Endodermal cell (in vitro differentiated cells): ENCODE data around the gene GATAD2A. TPM values are rescaled to one million over a fixed set of nuclear protein-coding genes. Genes with fewer than 3 reads are reported as not detected.

Source experiments
- DNase-seq: peaks from one replicate; pipeline ENCODE4 v3.0.0-alpha.2; 2017
- H3K27ac ChIP-seq: 2 replicates; pipeline ENCODE4 v1.5.1; 2013; ENCODE audit warnings: mild to moderate bottlenecking, low read depth, low read length, moderate library complexity
- H3K27me3 ChIP-seq: 2 replicates; pipeline ENCODE4 v1.6.1; 2013; ENCODE audit warnings: mild to moderate bottlenecking, low read length, moderate library complexity; ENCODE audit not compliant: insufficient read depth, control insufficient read depth, poor library complexity, severe bottlenecking
- H3K36me3 ChIP-seq: 2 replicates; pipeline ENCODE4 v1.7.0; 2013; ENCODE audit warnings: mild to moderate bottlenecking, low read length, moderate library complexity; ENCODE audit not compliant: control insufficient read depth, insufficient read depth
- H3K4me1 ChIP-seq: one replicate; pipeline ENCODE4 v1.7.0; 2013; ENCODE audit warnings: low read length; ENCODE audit not compliant: control insufficient read depth, insufficient read depth
- H3K4me3 ChIP-seq: 2 replicates; pipeline ENCODE4 v1.5.1; 2013; ENCODE audit warnings: mild to moderate bottlenecking, low read length, moderate library complexity
- H3K9ac ChIP-seq: 2 replicates; pipeline ENCODE4 v1.6.1; 2013; ENCODE audit warnings: mild to moderate bottlenecking, low read length, moderate library complexity; ENCODE audit not compliant: poor library complexity, severe bottlenecking; ENCODE audit errors: extremely low read depth
- H3K9me3 ChIP-seq: 2 replicates; pipeline ENCODE4 v1.6.1; 2013; ENCODE audit warnings: mild to moderate bottlenecking, low read length, moderate library complexity; ENCODE audit not compliant: control insufficient read depth
- H3K27ac Mint-ChIP-seq: 2 replicates; pipeline ENCODE4 v1.8.0; 2020; ENCODE audit warnings: mixed read lengths
- H3K27me3 Mint-ChIP-seq: 2 replicates; pipeline ENCODE4 v1.8.0; 2021; ENCODE audit warnings: mild to moderate bottlenecking, mixed read lengths; ENCODE audit not compliant: insufficient read depth
- H3K36me3 Mint-ChIP-seq: 2 replicates; pipeline ENCODE4 v1.8.0; 2020; ENCODE audit warnings: low read depth, mixed read lengths
- H3K4me1 Mint-ChIP-seq: 2 replicates; pipeline ENCODE4 v1.8.0; 2020; ENCODE audit warnings: mixed read lengths
- H3K4me3 Mint-ChIP-seq: 2 replicates; pipeline ENCODE4 v1.8.0; 2020; ENCODE audit warnings: mild to moderate bottlenecking, moderate library complexity, mixed read lengths
- H3K9me3 Mint-ChIP-seq: 2 replicates; pipeline ENCODE4 v1.8.0; 2020; ENCODE audit warnings: mild to moderate bottlenecking, mixed read lengths
- WGBS, 2 experiments: methylation state at CpG; one replicate each; pipeline versions ENCODE4 v1.1.5 to v1.1.7; 2013; ENCODE audit warnings: missing lambda C conversion rate in 2 of 2, mixed read lengths in 1 of 2; ENCODE audit not compliant: insufficient coverage in 1 of 2, insufficient read length in 1 of 2; 5-methylcytosine and 5-hydroxymethylcytosine counted together
- total RNA-seq, 2 donors: library from RNA; stranded (reverse); fragmentation: NEBNext Ultra II Directional in 1 of 2; extraction: Animal tissue kit (Norgen Biotek cat#: 25700) in 1 of 2; gene quantifications; 2 replicates in 1 of 2; 3 replicates in 1 of 2; pipeline ENCODE4 v1.2.1, GENCODE V29; 2021
- TF ChIP-seq, protein P1 (sequence below): fragments of 200-600 bp; sonication (generic); conservative IDR thresholded peaks from 2 replicates; pipeline ENCODE4 v1.5.0; 2021; ENCODE audit warnings: antibody characterized with exemption, mild to moderate bottlenecking

Gene GATAD2A
- total RNA-seq, 2 donors from 2014 or later, result 115 to 126 TPM

- Mint-ChIP-seq H3K9me3 (no peaks in the 10 kb centered on the region), H3K4me3 (peak overlapping the region; percentile 84), H3K27ac (peak overlapping the region; percentile 94), H3K36me3 (no peaks in the 10 kb centered on the region), H3K4me1 (peaks cover 50% of the 10 kb centered on the region), H3K27me3 (no peaks in the 10 kb centered on the region)
- Histone ChIP-seq H3K27me3 (no peaks in the 10 kb centered on the region), H3K27ac (peak overlapping the region; percentile 69), H3K9ac (peak overlapping the region; percentile 65), H3K36me3 (peaks cover 2% of the 10 kb centered on the region), H3K4me1 (peaks cover 10% of the 10 kb centered on the region), H3K4me3 (peak overlapping the region; percentile 90), H3K9me3 (no peaks in the 10 kb centered on the region)
- whole genome bisulfite sequencing, 2 experiments, result 1% methylated on average over 27 to 87 of the region's 87 CpGs
- TF ChIP-seq, protein P1, sequence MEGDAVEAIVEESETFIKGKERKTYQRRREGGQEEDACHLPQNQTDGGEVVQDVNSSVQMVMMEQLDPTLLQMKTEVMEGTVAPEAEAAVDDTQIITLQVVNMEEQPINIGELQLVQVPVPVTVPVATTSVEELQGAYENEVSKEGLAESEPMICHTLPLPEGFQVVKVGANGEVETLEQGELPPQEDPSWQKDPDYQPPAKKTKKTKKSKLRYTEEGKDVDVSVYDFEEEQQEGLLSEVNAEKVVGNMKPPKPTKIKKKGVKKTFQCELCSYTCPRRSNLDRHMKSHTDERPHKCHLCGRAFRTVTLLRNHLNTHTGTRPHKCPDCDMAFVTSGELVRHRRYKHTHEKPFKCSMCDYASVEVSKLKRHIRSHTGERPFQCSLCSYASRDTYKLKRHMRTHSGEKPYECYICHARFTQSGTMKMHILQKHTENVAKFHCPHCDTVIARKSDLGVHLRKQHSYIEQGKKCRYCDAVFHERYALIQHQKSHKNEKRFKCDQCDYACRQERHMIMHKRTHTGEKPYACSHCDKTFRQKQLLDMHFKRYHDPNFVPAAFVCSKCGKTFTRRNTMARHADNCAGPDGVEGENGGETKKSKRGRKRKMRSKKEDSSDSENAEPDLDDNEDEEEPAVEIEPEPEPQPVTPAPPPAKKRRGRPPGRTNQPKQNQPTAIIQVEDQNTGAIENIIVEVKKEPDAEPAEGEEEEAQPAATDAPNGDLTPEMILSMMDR, result no peak
- peak; percentile 78 for DNase-seq
Observed at GRCh38 chr19:19405971-19406877, 749 bp downstream of the GATAD2A start.

- H3K36me3 Mint-ChIP-seq, result no peaks in the 10 kb centered on the region
- no peaks in the 10 kb centered on the region for H3K9me3 ChIP-seq
- TF ChIP-seq, protein P1, result peak; percentile 30
- peak overlapping the region; percentile 59 for H3K27ac ChIP-seq
- H3K9me3 Mint-ChIP-seq, result no peaks in the 10 kb centered on the region
- H3K27me3 ChIP-seq, result no peaks in the 10 kb centered on the region
- H3K9ac ChIP-seq, result peak overlapping the region; percentile 52
- H3K4me3 ChIP-seq, result peak overlapping the region; percentile 90
- no peak for DNase-seq
- peaks cover 10% of the 10 kb centered on the region for H3K4me1 ChIP-seq
- H3K27ac Mint-ChIP-seq, result peak overlapping the region; percentile 94
- peak overlapping the region; percentile 84 for H3K4me3 Mint-ChIP-seq
- WGBS, 2 experiments, result 54 to 65% methylated on average over 10 to 12 of the region's 12 CpGs
- H3K4me1 Mint-ChIP-seq, result peaks cover 50% of the 10 kb centered on the region
- H3K36me3 ChIP-seq, result peaks cover 8% of the 10 kb centered on the region
- no peaks in the 10 kb centered on the region for H3K27me3 Mint-ChIP-seq
Observed at GRCh38 chr19:19406878-19407632, 1.6 kb downstream of the GATAD2A start.

- Histone ChIP-seq H3K4me3 (peak overlapping the region; percentile 90), H3K9ac (no peak overlapping the region), H3K36me3 (peaks cover 8% of the 10 kb centered on the region), H3K27ac (no peak overlapping the region), H3K9me3 (no peaks in the 10 kb centered on the region), H3K27me3 (no peaks in the 10 kb centered on the region), H3K4me1 (peaks cover 10% of the 10 kb centered on the region)
- TF ChIP-seq, protein P1, result no peak
- peaks cover 50% of the 10 kb centered on the region for H3K4me1 Mint-ChIP-seq
- H3K27ac Mint-ChIP-seq, result peak overlapping the region; percentile 94
- peaks cover 3% of the 10 kb centered on the region for H3K36me3 Mint-ChIP-seq
- 90 to 93% methylated on average over 2 to 4 of the region's 4 CpGs for WGBS, 2 experiments
- no peak for DNase-seq
- peak overlapping the region; percentile 84 for H3K4me3 Mint-ChIP-seq
- H3K9me3 Mint-ChIP-seq, result no peaks in the 10 kb centered on the region
- no peaks in the 10 kb centered on the region for H3K27me3 Mint-ChIP-seq
Observed at GRCh38 chr19:19407633-19407930, 2.1 kb downstream of the GATAD2A start.
